ENCODE data around the gene FBN2. TPM values are rescaled to one million over a fixed set of nuclear protein-coding genes. Genes with fewer than 3 reads are reported as not detected.
"Not testable (repeated sequence)": the region's sequence is repeated elsewhere in the genome, so short reads cannot be mapped to it uniquely, and the experiment has no call there.

FBN2 gene
- total RNA-seq, 1 donor from 2014 or later, result not detected

DNA sequence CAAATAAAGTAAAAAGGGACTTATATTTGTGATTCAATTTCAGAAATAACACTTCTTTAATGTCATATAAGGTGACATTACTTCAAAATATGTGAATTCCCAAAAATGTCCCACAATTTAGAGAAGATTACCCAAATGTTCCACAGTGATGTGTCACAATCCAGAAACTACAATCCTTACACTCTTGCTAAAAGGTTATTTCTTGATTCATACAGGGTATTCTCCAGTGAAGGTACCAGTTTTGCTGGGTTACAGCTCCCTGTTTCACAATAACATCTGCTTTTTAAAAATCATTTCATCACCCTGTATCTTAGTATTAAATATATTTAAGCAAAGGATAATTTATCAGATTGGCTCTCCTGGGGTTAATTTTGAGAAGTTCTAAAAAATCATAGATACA is 11.0 kb downstream of the FBN2 start:
- H3K27me3 Mint-ChIP-seq (ENCODE audit: low read depth), result no peaks in the 10 kb centered on the region
- no peaks in the 10 kb centered on the region for H3K36me3 Mint-ChIP-seq (ENCODE audit: low read depth)
- no peaks in the 10 kb centered on the region for H3K9me3 Mint-ChIP-seq
- H3K27ac Mint-ChIP-seq, result no peak overlapping the region
- no peaks in the 10 kb centered on the region for H3K4me1 Mint-ChIP-seq (ENCODE audit: low read depth)
- intact Hi-C loops (cut with micrococcal nuclease), result no loop called here
- DNase-seq (ENCODE audit: low spot score), result no peak
- no peak overlapping the region for H3K4me3 Mint-ChIP-seq (ENCODE audit: low read depth)

DNA sequence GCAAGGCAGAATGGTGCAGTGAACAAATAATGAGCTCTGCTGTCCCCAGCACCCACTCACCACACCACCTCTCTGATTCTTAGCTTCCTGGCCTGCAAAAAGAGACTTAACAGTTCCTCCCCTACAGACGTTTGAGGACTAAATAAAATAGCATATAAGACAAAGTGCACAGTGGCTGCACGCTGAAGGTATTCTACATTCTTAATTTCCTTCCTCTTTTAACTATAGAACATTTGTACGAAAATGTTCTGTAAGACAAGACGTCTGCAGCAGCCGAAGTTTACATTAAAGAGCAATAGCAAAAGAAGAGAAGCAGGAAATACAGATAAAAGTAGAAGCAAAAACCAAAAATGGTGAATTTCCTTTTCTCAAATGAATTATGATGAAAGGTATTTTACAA is 15.7 kb downstream of the FBN2 start:
- no peaks in the 10 kb centered on the region for H3K4me1 Mint-ChIP-seq (ENCODE audit: low read depth)
- intact Hi-C loops (cut with micrococcal nuclease), result no loop called here
- no peak overlapping the region for H3K27ac Mint-ChIP-seq
- H3K27me3 Mint-ChIP-seq (ENCODE audit: low read depth), result no peaks in the 10 kb centered on the region
- H3K36me3 Mint-ChIP-seq (ENCODE audit: low read depth), result no peaks in the 10 kb centered on the region
- DNase-seq (ENCODE audit: low spot score), result no peak
- no peaks in the 10 kb centered on the region for H3K9me3 Mint-ChIP-seq
- no peak overlapping the region for H3K4me3 Mint-ChIP-seq (ENCODE audit: low read depth)

- H3K27me3 Mint-ChIP-seq (ENCODE audit: low read depth), result no peaks in the 10 kb centered on the region
- intact Hi-C loops (cut with micrococcal nuclease), result no loop called here
Observed at GRCh38 chr5:128519827-128520226, 18.2 kb downstream of the FBN2 start.

DNA sequence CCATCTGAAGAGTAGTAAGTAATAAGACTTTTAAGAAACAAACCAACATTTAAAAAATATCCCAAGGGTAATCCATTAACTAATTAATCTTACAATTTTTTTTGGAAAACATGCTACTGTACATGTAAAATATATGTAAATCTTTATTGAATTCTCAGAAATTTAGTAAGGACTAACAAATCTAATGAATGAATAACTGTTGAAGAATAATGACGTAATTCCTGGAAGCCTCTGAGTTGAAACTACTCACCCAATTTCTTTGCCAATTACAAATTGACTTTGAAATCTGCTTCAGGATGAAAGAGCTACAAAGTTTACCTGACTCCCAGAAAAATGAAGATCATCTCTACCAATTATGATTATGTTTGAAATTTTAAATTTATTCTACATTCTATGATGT is 21.1 kb downstream of the FBN2 start:
- no peaks in the 10 kb centered on the region for H3K4me1 Mint-ChIP-seq (ENCODE audit: low read depth)
- DNase-seq (ENCODE audit: low spot score), result no peak
- no peaks in the 10 kb centered on the region for H3K9me3 Mint-ChIP-seq
- no peaks in the 10 kb centered on the region for H3K36me3 Mint-ChIP-seq (ENCODE audit: low read depth)
- no peak overlapping the region for H3K27ac Mint-ChIP-seq
- H3K27me3 Mint-ChIP-seq (ENCODE audit: low read depth), result no peaks in the 10 kb centered on the region
- intact Hi-C loops (cut with micrococcal nuclease), result no loop called here
- no peak overlapping the region for H3K4me3 Mint-ChIP-seq (ENCODE audit: low read depth)

More at GRCh38 chr5:128519827-128520226, 18.2 kb downstream of the FBN2 start:
- H3K4me3 Mint-ChIP-seq (ENCODE audit: low read depth), result no peak overlapping the region
- H3K36me3 Mint-ChIP-seq (ENCODE audit: low read depth), result no peaks in the 10 kb centered on the region
- H3K4me1 Mint-ChIP-seq (ENCODE audit: low read depth), result no peaks in the 10 kb centered on the region
- no peak for DNase-seq (ENCODE audit: low spot score)
- H3K27ac Mint-ChIP-seq, result no peak overlapping the region
- no peaks in the 10 kb centered on the region for H3K9me3 Mint-ChIP-seq

DNA sequence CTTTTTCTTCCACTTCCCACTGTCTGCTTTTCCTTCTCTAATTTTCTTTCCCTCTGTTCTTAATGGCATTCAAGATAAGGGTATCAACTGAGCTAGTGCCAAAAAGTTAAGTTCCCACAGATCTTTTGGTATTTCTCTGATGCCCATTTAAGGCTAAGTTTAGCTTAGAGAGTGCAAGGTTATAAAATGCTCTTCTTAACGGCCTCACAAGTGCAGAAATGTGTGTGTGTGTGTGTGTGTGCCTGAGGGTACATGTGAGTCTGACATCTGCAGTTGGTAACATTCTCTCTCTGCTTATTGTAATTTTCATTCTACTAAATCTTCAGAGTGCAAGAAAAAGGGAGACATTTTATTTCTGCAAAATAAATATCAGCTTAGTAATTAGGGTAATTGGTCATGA is 24.2 kb downstream of the FBN2 start:
- Mint-ChIP-seq H3K4me1 (ENCODE audit: low read depth) (no peaks in the 10 kb centered on the region), H3K27me3 (ENCODE audit: low read depth) (no peaks in the 10 kb centered on the region)
- DNase-seq (ENCODE audit: low spot score), result no peak

GRCh38 chr5:128512894-128513293 is 25.2 kb downstream of the FBN2 start:
- no peaks in the 10 kb centered on the region for H3K27me3 Mint-ChIP-seq (ENCODE audit: low read depth)
- H3K36me3 Mint-ChIP-seq (ENCODE audit: low read depth), result no peaks in the 10 kb centered on the region
- no peak overlapping the region for H3K4me3 Mint-ChIP-seq (ENCODE audit: low read depth)
- intact Hi-C loops (cut with micrococcal nuclease), result no loop called here
- H3K27ac Mint-ChIP-seq, result no peak overlapping the region
- DNase-seq (ENCODE audit: low spot score), result no peak
- H3K9me3 Mint-ChIP-seq, result no peaks in the 10 kb centered on the region
- no peaks in the 10 kb centered on the region for H3K4me1 Mint-ChIP-seq (ENCODE audit: low read depth)

More for the DNA sequence above, 24.2 kb downstream of the FBN2 start:
- intact Hi-C loops (cut with micrococcal nuclease), result no loop called here
- no peak overlapping the region for H3K27ac Mint-ChIP-seq
- no peaks in the 10 kb centered on the region for H3K9me3 Mint-ChIP-seq
- H3K36me3 Mint-ChIP-seq (ENCODE audit: low read depth), result no peaks in the 10 kb centered on the region
- no peak overlapping the region for H3K4me3 Mint-ChIP-seq (ENCODE audit: low read depth)

DNA sequence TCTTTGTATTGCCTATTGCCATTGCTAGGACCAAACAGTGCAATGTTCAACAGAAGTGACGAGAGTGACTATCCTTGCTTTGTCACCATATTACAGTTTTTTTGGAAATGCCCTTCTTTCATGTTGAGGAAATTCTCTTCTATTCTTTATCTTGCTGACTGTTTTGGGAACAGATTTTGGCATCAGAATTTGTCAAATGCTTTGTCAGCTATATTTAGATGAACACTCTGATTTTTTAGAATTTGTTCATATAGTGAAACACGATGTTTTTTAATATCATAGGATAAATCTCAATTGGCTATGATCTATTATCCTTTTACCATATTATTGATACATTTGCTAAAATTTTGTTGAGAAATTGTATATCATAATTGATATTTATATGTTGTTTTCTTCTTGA is 31.4 kb downstream of the FBN2 start:
- H3K27me3 Mint-ChIP-seq (ENCODE audit: low read depth), result no peaks in the 10 kb centered on the region
- intact Hi-C loops (cut with micrococcal nuclease), result no loop called here
- peaks cover 5% of the 10 kb centered on the region for H3K9me3 Mint-ChIP-seq
- no peak overlapping the region for H3K27ac Mint-ChIP-seq
- H3K36me3 Mint-ChIP-seq (ENCODE audit: low read depth), result no peaks in the 10 kb centered on the region
- DNase-seq (ENCODE audit: low spot score), result no peak
- no peak overlapping the region for H3K4me3 Mint-ChIP-seq (ENCODE audit: low read depth)
- no peaks in the 10 kb centered on the region for H3K4me1 Mint-ChIP-seq (ENCODE audit: low read depth)

GRCh38 chr5:128503727-128504126 is 34.3 kb downstream of the FBN2 start:
- H3K27ac Mint-ChIP-seq; H3K4me1 Mint-ChIP-seq (ENCODE audit: low read depth); intact Hi-C loops (cut with micrococcal nuclease); H3K9me3 Mint-ChIP-seq; DNase-seq (ENCODE audit: low spot score); H3K36me3 Mint-ChIP-seq (ENCODE audit: low read depth); H3K4me3 Mint-ChIP-seq (ENCODE audit: low read depth); H3K27me3 Mint-ChIP-seq (ENCODE audit: low read depth): not testable (repeated sequence)

GRCh38 chr5:128498844-128499455 is 39.1 kb downstream of the FBN2 start:
- intact Hi-C loops (cut with micrococcal nuclease), result loop anchor here (2.0 kb wide), 1 partner anchor 286 kb away; no protein-coding TSS in a partner anchor
- no peaks in the 10 kb centered on the region for H3K36me3 Mint-ChIP-seq (ENCODE audit: low read depth)

GRCh38 chr5:128494516-128494915 is 43.5 kb downstream of the FBN2 start:
- H3K36me3 Mint-ChIP-seq (ENCODE audit: low read depth), result no peaks in the 10 kb centered on the region
- DNase-seq (ENCODE audit: low spot score), result no peak
- no peaks in the 10 kb centered on the region for H3K4me1 Mint-ChIP-seq (ENCODE audit: low read depth)
- H3K27ac Mint-ChIP-seq, result no peak overlapping the region
- H3K27me3 Mint-ChIP-seq (ENCODE audit: low read depth), result no peaks in the 10 kb centered on the region
- H3K9me3 Mint-ChIP-seq, result no peaks in the 10 kb centered on the region
- intact Hi-C loops (cut with micrococcal nuclease), result no loop called here
- H3K4me3 Mint-ChIP-seq (ENCODE audit: low read depth), result no peak overlapping the region

More at GRCh38 chr5:128498844-128499455, 39.1 kb downstream of the FBN2 start:
- no peaks in the 10 kb centered on the region for H3K27me3 Mint-ChIP-seq (ENCODE audit: low read depth)
- H3K27ac Mint-ChIP-seq, result no peak overlapping the region
- H3K9me3 Mint-ChIP-seq, result peaks cover 5% of the 10 kb centered on the region
- no peak for DNase-seq (ENCODE audit: low spot score)
- H3K4me3 Mint-ChIP-seq (ENCODE audit: low read depth), result no peak overlapping the region
- no peaks in the 10 kb centered on the region for H3K4me1 Mint-ChIP-seq (ENCODE audit: low read depth)

- Mint-ChIP-seq H3K27ac (no peak overlapping the region), H3K27me3 (ENCODE audit: low read depth) (no peaks in the 10 kb centered on the region), H3K9me3 (no peaks in the 10 kb centered on the region), H3K36me3 (ENCODE audit: low read depth) (no peaks in the 10 kb centered on the region), H3K4me3 (ENCODE audit: low read depth) (no peak overlapping the region), H3K4me1 (ENCODE audit: low read depth) (no peaks in the 10 kb centered on the region)
- no peak for DNase-seq (ENCODE audit: low spot score)
- intact Hi-C loops (cut with micrococcal nuclease), result no loop called here
Observed at GRCh38 chr5:128493657-128494329, 44.3 kb downstream of the FBN2 start.

- Mint-ChIP-seq H3K27me3 (ENCODE audit: low read depth) (no peaks in the 10 kb centered on the region), H3K4me3 (ENCODE audit: low read depth) (no peak overlapping the region), H3K27ac (no peak overlapping the region), H3K36me3 (ENCODE audit: low read depth) (no peaks in the 10 kb centered on the region), H3K9me3 (no peaks in the 10 kb centered on the region), H3K4me1 (ENCODE audit: low read depth) (no peaks in the 10 kb centered on the region)
- intact Hi-C loops (cut with micrococcal nuclease), result no loop called here
- DNase-seq (ENCODE audit: low spot score), result no peak
Observed at GRCh38 chr5:128491291-128491690, 46.8 kb downstream of the FBN2 start.

DNA sequence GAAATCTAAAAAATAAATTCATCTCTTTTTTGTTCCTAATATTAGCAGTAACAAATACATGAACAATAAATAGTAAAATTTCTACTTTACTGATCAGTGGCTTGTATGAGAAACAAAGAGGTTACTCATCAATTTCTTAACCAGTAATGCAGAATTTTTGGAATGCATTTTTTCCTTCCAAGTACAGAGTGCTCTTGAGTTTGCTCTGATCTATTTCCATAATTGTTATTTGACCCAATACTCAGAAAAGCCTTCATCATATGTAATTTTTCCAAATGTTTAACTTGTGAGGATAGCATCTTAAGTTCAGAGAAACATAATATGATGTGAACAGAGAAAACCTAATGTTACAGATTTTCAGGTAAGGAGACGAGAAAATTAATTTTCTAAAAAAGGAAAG is 47.3 kb downstream of the FBN2 start:
- DNase-seq (ENCODE audit: low spot score), result no peak
- no peaks in the 10 kb centered on the region for H3K36me3 Mint-ChIP-seq (ENCODE audit: low read depth)
- no peak overlapping the region for H3K27ac Mint-ChIP-seq
- intact Hi-C loops (cut with micrococcal nuclease), result no loop called here
- no peak overlapping the region for H3K4me3 Mint-ChIP-seq (ENCODE audit: low read depth)
- H3K9me3 Mint-ChIP-seq, result no peaks in the 10 kb centered on the region
- no peaks in the 10 kb centered on the region for H3K27me3 Mint-ChIP-seq (ENCODE audit: low read depth)
- H3K4me1 Mint-ChIP-seq (ENCODE audit: low read depth), result no peaks in the 10 kb centered on the region

Data from activated T-helper 2 cell treated with anti-CD3 and anti-CD28 coated beads, Interferon-gamma antibody, Interleukin-2, Interleukin-4, amounts not matched to agents 10 μg/mL and 5 μg/mL and 100 μg/mL, durations not matched to agents 14 hours and 24 hours and 36 hours (primary cell).